Endothelial cell of umbilical vein (primary cell): ENCODE results near the gene CYTIP. TPM values are rescaled to one million over a fixed set of nuclear protein-coding genes. Genes with fewer than 3 reads are reported as not detected.

ENCODE experiments used
- BruUV-seq: library from RNA; stranded (reverse); fragments of 400-500 nt; replicated peaks from 2 replicates; lab custom pipeline; 2021; lab: Mats Ljungman, UMichigan
- CTCF ChIA-PET: fragments of 300-600, 350-600 bp; sonication (Branson Sonifier 250); formaldehyde crosslinking; loops from one replicate; lab custom pipeline; 2021; ENCODE audit warnings: antibody characterized with exemption, inconsistent platforms; lab: Charles Lee
- POLR2A ChIA-PET: fragments of 300-600, 350-600 bp; sonication (Branson Sonifier 250); formaldehyde crosslinking; loops from one replicate; lab custom pipeline; 2021; ENCODE audit warnings: antibody characterized with exemption, inconsistent platforms; lab: Charles Lee
- DNase-seq: peaks from one replicate; pipeline ENCODE4 v3.0.0-alpha.2; 2011; ENCODE audit warnings: low read depth, low spot score
- FAIRE-seq: peaks from 2 replicates; lab custom pipeline; 2011; peaks lifted over from hg19 to GRCh38; lab: Jason Lieb, UNC
- H2AFZ ChIP-seq: 2 replicates; pipeline ENCODE4 v1.6.0; 2012; ENCODE audit warnings: low read depth, low read length, control low read depth, inconsistent platforms
- H3K27ac ChIP-seq: 2 replicates; pipeline ENCODE4 v1.5.1; 2011; ENCODE audit warnings: low read depth, mild to moderate bottlenecking, control low read depth, low read length, moderate library complexity; ENCODE audit not compliant: insufficient read depth
- H3K27me3 ChIP-seq, 2 experiments: 2 replicates each; pipeline versions ENCODE4 v1.6.0 to v1.6.1; 2011; ENCODE audit warnings: low read length in 2 of 2, mixed read lengths in 1 of 2; ENCODE audit not compliant: control insufficient read depth in 2 of 2, insufficient read depth in 2 of 2
- H3K36me3 ChIP-seq, 2 experiments: 2 replicates in 1 of 2; 3 replicates in 1 of 2; pipeline ENCODE4 v1.5.1; 2011; ENCODE audit warnings: low read length in 2 of 2, mild to moderate bottlenecking in 1 of 2, moderate library complexity in 1 of 2; ENCODE audit not compliant: control insufficient read depth in 2 of 2, insufficient read depth in 2 of 2; ENCODE audit errors: extremely low read depth in 1 of 2
- H3K4me1 ChIP-seq: 3 replicates; pipeline ENCODE4 v1.5.1; 2011; ENCODE audit warnings: mild to moderate bottlenecking, low read length; ENCODE audit not compliant: control insufficient read depth, insufficient read depth; ENCODE audit errors: extremely low read depth
- H3K4me2 ChIP-seq: 2 replicates; pipeline ENCODE4 v1.6.1; 2011; ENCODE audit warnings: low read length, control low read depth, mixed read lengths; ENCODE audit not compliant: insufficient read depth
- H3K4me3 ChIP-seq, 3 experiments: fragments of 200-600 bp in 1 of 3; sonication (generic), shearing (Covaris generic) in 1 of 3; replicated peaks in 1 of 3; 2 replicates each; pipeline ENCODE4 v1.5.1; 2011 to 2016; ENCODE audit warnings: control low read depth in 3 of 3, low read length in 3 of 3, mild to moderate bottlenecking in 2 of 3, inconsistent platforms in 1 of 3, low read depth in 1 of 3, moderate library complexity in 1 of 3; ENCODE audit not compliant: insufficient read depth in 1 of 3
- H3K79me2 ChIP-seq: 2 replicates; pipeline ENCODE4 v1.6.0; 2012; ENCODE audit warnings: low read length, inconsistent platforms; ENCODE audit not compliant: control insufficient read depth, insufficient read depth
- H3K9ac ChIP-seq: replicated peaks from 2 replicates; pipeline ENCODE3; 2011; ENCODE audit warnings: low read length, control low read depth; ENCODE audit not compliant: insufficient read depth; ENCODE audit errors: extremely low read depth
- H3K9me1 ChIP-seq: replicated peaks from 3 replicates; pipeline ENCODE4 v1.6.0; 2011; ENCODE audit warnings: mild to moderate bottlenecking, low read length; ENCODE audit not compliant: control insufficient read depth, insufficient read depth; ENCODE audit errors: extremely low read depth
- H3K9me3 ChIP-seq: replicated peaks from 2 replicates; pipeline ENCODE4 v1.5.1; 2012; ENCODE audit warnings: low read length, inconsistent platforms; ENCODE audit not compliant: control insufficient read depth, insufficient read depth
- H4K20me1 ChIP-seq: replicated peaks from 2 replicates; pipeline ENCODE3; 2011; ENCODE audit warnings: mild to moderate bottlenecking, low read length; ENCODE audit not compliant: control insufficient read depth, insufficient read depth; ENCODE audit errors: extremely low read depth
- EZH2 ChIP-seq: IDR thresholded peaks from 2 replicates; pipeline ENCODE4 v1.6.1; 2012; ENCODE audit warnings: borderline replicate concordance, low read depth, mild to moderate bottlenecking, moderate library complexity, low read length, inconsistent platforms; ENCODE audit not compliant: severe bottlenecking
- FOS ChIP-seq: IDR thresholded peaks from 2 replicates; pipeline ENCODE4 v1.6.1; 2011; ENCODE audit warnings: mild to moderate bottlenecking, low read length, moderate library complexity, borderline replicate concordance; ENCODE audit not compliant: insufficient read depth
- GATA2 ChIP-seq: IDR thresholded peaks from 2 replicates; pipeline ENCODE4 v1.7.0; 2011; ENCODE audit warnings: low read depth, mild to moderate bottlenecking, moderate library complexity, mixed read lengths, low read length; ENCODE audit not compliant: insufficient read length, insufficient read depth
- JUN ChIP-seq: IDR thresholded peaks from 2 replicates; pipeline ENCODE4 v1.6.1; 2011; ENCODE audit warnings: borderline replicate concordance, low read depth; ENCODE audit not compliant: insufficient read length, insufficient read depth
- MYC ChIP-seq: IDR thresholded peaks from one replicate; pipeline ENCODE4 v1.6.1; 2011; ENCODE audit warnings: mild to moderate bottlenecking, low read depth, low read length
- POLR2A ChIP-seq: IDR thresholded peaks from 2 replicates; pipeline ENCODE4 v1.6.1; 2012; ENCODE audit warnings: low read depth, mild to moderate bottlenecking, control low read depth, low read length
- POLR2AphosphoS5 ChIP-seq: IDR thresholded peaks from 2 replicates; pipeline ENCODE4 v1.6.1; 2012; ENCODE audit warnings: low read depth, mild to moderate bottlenecking, control low read depth, low read length, moderate library complexity; ENCODE audit not compliant: insufficient read depth
- dilution Hi-C: fragments of 300-500 bp; cut with MboI; formaldehyde crosslinking; loops from one replicate; pipeline ENCODE4 v1.15.0; 2019; ENCODE audit warnings: low sequenced_read_pairs; ENCODE audit not compliant: extremely low pct_ligation_motif_present
- intact Hi-C: fragments of 100-400 bp; cut with micrococcal nuclease; formaldehyde crosslinking; loops from one replicate; pipeline ENCODE4 v1.10.0; 2022
- polyA plus RNA-seq, 4 experiments: library from polyadenylated mRNA; depleted of rRNA in 3 of 4; stranded (reverse) in 3 of 4; unstranded in 1 of 4; fragments of >200 nt; gene quantifications; 2 replicates each; pipeline versions ENCODE4 v1.2.1 to v1.2.3, GENCODE V29; 2011 to 2012; ENCODE audit warnings: missing spikeins in 1 of 4
- total RNA-seq: library from RNA; stranded (reverse); gene quantifications from 2 replicates; pipeline ENCODE4 v1.2.3, GENCODE V29; 2021
- TF ChIP-seq, protein P1 (sequence below): IDR thresholded peaks from 2 replicates; pipeline ENCODE4 v1.6.1; 2011; ENCODE audit not compliant: insufficient read depth, insufficient read length
- TF ChIP-seq, protein P2 (sequence below), 2 donors: IDR thresholded peaks; 1 replicate in 1 of 2; 2 replicates in 1 of 2; pipeline ENCODE4 v1.5.1; 2011; ENCODE audit warnings: low read length in 2 of 2, mild to moderate bottlenecking in 2 of 2, moderate library complexity in 2 of 2, control low read depth in 1 of 2, inconsistent platforms in 1 of 2, low read depth in 1 of 2; ENCODE audit not compliant: insufficient read depth in 1 of 2; ENCODE audit errors: extremely low read depth in 1 of 2

CYTIP gene
- total and polyA plus RNA-seq, 2 donors (not counting 3 experiments of a cell fraction or from before 2014, with no cell fraction given) = not detected

DNA sequence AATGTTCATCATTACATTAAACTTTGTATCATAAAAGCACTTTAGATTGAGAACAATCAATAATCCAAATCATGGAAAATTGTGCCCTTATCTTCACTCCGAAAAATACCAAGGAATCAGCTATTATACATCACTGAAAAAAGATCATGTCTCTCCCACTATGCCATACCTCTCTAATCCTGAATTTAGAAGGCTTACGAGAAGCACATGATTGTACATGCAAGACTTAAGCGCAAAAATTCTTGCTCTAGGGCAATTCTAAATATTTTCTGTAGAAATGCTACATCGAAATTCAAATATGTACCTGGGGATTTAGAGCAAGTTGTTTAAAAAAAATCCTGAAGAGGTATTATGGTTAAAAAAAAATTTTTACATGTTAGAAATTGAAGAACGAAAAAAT is 1.3 kb downstream of the CYTIP start:
- ChIA-PET POLR2A (no interaction called here), CTCF (no interaction called here)
- dilution Hi-C loops = no loop called here

More for the DNA sequence above, 1.3 kb downstream of the CYTIP start:
- intact Hi-C loops = no loop called here
- Histone ChIP-seq H3K9me3 (no peaks in the 10 kb centered on the region), H2AFZ (no peak overlapping the region), H3K9ac (no peak overlapping the region), H3K9me1 (no peaks in the 10 kb centered on the region), H4K20me1 (no peaks in the 10 kb centered on the region), H3K27ac (no peak overlapping the region), H3K79me2 (no peaks in the 10 kb centered on the region), H3K4me3 (no peak overlapping the region), H3K36me3 (no peaks in the 10 kb centered on the region), H3K27me3 (no peaks in the 10 kb centered on the region), H3K4me2 (no peak overlapping the region), H3K4me1 (no peaks in the 10 kb centered on the region)
- no peak for DNase-seq
- TF ChIP-seq POLR2AphosphoS5 (no peak), GATA2 (no peak), JUN (no peak), POLR2A (no peak), EZH2 (no peak), FOS (no peak), MYC (no peak)
- TF ChIP-seq, protein P1, sequence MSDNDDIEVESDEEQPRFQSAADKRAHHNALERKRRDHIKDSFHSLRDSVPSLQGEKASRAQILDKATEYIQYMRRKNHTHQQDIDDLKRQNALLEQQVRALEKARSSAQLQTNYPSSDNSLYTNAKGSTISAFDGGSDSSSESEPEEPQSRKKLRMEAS = no peak
- TF ChIP-seq, protein P2, sequence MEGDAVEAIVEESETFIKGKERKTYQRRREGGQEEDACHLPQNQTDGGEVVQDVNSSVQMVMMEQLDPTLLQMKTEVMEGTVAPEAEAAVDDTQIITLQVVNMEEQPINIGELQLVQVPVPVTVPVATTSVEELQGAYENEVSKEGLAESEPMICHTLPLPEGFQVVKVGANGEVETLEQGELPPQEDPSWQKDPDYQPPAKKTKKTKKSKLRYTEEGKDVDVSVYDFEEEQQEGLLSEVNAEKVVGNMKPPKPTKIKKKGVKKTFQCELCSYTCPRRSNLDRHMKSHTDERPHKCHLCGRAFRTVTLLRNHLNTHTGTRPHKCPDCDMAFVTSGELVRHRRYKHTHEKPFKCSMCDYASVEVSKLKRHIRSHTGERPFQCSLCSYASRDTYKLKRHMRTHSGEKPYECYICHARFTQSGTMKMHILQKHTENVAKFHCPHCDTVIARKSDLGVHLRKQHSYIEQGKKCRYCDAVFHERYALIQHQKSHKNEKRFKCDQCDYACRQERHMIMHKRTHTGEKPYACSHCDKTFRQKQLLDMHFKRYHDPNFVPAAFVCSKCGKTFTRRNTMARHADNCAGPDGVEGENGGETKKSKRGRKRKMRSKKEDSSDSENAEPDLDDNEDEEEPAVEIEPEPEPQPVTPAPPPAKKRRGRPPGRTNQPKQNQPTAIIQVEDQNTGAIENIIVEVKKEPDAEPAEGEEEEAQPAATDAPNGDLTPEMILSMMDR (IDR thresholded peaks at IDR 0.05; ENCODE audit: extremely low read depth in 1 of 2, insufficient read depth in 1 of 2, low read depth in 1 of 2, low read length in 2 of 2) = no peak
- BruUV-seq = no TSS peak
- FAIRE-seq = no peak
